ENCODE measurements around the gene CDH12.
"Not testable (repeated sequence)": the region's sequence is repeated elsewhere in the genome, so short reads cannot be mapped to it uniquely, and the experiment has no call there.

Gene CDH12

DNA sequence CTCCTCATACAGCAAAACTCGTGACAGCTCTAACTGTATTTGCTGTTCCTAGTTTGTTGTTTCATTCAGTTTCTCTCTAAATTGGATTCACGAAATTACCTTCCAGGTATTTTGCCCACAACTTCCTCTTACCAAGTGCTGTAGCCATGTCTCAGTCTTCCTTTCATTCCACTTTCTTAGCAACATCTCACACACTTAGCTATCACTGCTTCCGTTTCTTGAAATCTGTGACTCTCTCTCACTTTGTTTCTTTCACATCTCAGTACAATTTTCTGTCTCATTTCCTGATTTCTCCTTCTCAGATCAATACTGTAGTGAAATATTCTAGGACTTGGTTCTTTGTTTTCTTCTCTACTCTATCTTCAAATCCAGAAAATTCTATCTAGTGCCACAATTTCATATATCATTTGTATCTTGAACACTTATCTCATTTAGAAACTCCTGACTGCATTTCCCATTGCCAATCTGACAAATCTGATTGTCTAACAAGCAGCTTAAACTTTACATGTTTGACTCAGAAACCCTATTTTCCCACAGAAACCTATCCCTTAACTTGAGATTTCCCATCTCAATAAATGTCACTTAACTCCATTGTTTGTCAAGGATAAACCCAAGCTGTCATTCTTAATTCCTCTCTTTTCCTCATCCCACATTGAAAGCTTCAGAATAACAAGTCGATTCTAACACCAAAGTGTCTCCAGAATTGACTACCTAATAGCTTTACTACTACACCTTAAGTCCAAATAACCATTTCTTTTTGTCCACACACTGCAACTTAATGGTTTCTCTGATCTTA, 303.1 kb downstream of the CDH12 start:
- H3K36me3 ChIP-seq (ENCODE audit: control insufficient read depth, insufficient read depth, low read length), result no peaks in the 10 kb centered on the region
- no peaks in the 10 kb centered on the region for H3K27me3 ChIP-seq (ENCODE audit: control insufficient read depth, insufficient read depth, low read length, poor library complexity, severe bottlenecking)
- no peaks in the 10 kb centered on the region for H3K4me1 ChIP-seq (ENCODE audit: control insufficient read depth, insufficient read depth, low read length)
- no peak overlapping the region for H3K4me3 ChIP-seq (ENCODE audit: insufficient read depth, low read depth, low read length)
- no peak overlapping the region for H3K27ac ChIP-seq (ENCODE audit: insufficient read depth, low read depth, low read length, poor library complexity, severe bottlenecking)
- 86 to 92% methylated on average over 4 of the region's 4 CpGs for WGBS, 2 experiments
- no peaks in the 10 kb centered on the region for H3K9me3 ChIP-seq (ENCODE audit: control insufficient read depth, low read length)

DNA sequence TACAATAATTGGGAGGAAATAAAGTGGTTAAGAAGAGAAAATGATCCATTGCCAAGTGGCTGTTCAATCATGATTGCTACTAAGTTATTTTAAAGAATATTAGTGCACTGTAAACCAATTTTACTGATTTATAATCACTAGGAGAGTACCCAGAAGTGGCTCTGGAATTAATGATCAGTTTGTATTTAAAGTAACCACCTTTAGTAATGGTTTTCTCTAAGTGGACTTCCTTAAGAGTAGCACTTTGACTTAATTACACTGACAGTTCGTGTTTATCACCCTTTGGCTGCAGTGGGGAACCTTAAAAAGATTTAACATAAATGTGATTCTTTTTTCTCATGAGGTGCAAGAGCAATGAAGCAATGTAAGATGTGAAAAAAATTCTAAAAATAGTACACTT, 310.8 kb downstream of the CDH12 start:
- 86% methylated on average over 1 of the region's 1 CpG; no CpG with 5 or more reads in 1 of the 2 experiments for WGBS, 2 experiments
- Histone ChIP-seq H3K4me3 (ENCODE audit: insufficient read depth, low read depth, low read length) (no peak overlapping the region), H3K9me3 (ENCODE audit: control insufficient read depth, low read length) (no peaks in the 10 kb centered on the region), H3K36me3 (ENCODE audit: control insufficient read depth, insufficient read depth, low read length) (no peaks in the 10 kb centered on the region), H3K27me3 (ENCODE audit: control insufficient read depth, insufficient read depth, low read length, poor library complexity, severe bottlenecking) (no peaks in the 10 kb centered on the region), H3K4me1 (ENCODE audit: control insufficient read depth, insufficient read depth, low read length) (no peaks in the 10 kb centered on the region), H3K27ac (ENCODE audit: insufficient read depth, low read depth, low read length, poor library complexity, severe bottlenecking) (no peak overlapping the region)

DNA sequence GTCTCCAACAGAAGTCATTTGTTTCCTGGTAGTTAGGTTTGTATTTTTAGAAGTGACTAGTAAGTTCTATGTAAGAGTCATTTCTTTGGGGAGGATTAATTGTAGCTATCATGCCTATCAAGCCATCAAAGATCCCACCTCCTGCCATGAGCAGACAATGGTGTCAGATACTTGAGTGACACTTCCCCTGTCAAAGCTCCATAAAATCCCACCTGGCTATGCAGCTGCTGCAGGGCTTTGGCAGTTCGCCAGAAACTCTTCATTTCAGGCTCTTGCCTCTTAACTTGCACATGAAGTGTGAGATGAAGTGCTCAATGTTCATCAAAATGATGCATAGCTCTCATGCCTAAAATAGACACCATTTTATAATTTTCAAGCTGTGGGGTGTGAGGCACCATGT, 312.1 kb downstream of the CDH12 start:
- Histone ChIP-seq H3K27ac (ENCODE audit: insufficient read depth, low read depth, low read length, poor library complexity, severe bottlenecking) (no peak overlapping the region), H3K36me3 (ENCODE audit: control insufficient read depth, insufficient read depth, low read length) (no peaks in the 10 kb centered on the region), H3K4me1 (ENCODE audit: control insufficient read depth, insufficient read depth, low read length) (no peaks in the 10 kb centered on the region), H3K9me3 (ENCODE audit: control insufficient read depth, low read length) (no peaks in the 10 kb centered on the region), H3K27me3 (ENCODE audit: control insufficient read depth, insufficient read depth, low read length, poor library complexity, severe bottlenecking) (no peaks in the 10 kb centered on the region), H3K4me3 (ENCODE audit: insufficient read depth, low read depth, low read length) (no peak overlapping the region)
- 79 to 80% methylated on average over 1 of the region's 1 CpG for WGBS, 2 experiments

DNA sequence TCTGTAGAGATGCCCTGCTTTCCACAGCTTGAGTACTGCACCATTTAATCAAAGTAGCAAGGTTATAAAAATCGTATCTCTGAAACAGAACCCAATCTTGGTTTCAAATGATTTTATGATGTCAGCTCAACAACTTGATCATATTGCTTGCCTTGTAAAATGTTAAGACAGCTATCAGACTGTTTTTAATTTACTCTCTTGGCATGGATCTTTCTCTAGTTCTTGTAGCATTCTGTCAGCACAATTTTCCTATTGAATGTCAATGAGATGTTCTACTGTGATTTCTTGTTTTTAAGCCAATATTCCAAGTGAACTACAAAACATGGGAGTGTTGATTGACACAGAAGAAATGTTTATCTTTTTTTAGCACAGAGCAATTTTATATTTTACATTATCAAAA, 313.4 kb downstream of the CDH12 start:
- no peaks in the 10 kb centered on the region for H3K36me3 ChIP-seq (ENCODE audit: control insufficient read depth, insufficient read depth, low read length)
- H3K4me1 ChIP-seq (ENCODE audit: control insufficient read depth, insufficient read depth, low read length), result no peaks in the 10 kb centered on the region
- 81 to 93% methylated on average over 1 of the region's 1 CpG for WGBS, 2 experiments
- no peaks in the 10 kb centered on the region for H3K9me3 ChIP-seq (ENCODE audit: control insufficient read depth, low read length)
- no peak overlapping the region for H3K27ac ChIP-seq (ENCODE audit: insufficient read depth, low read depth, low read length, poor library complexity, severe bottlenecking)
- H3K27me3 ChIP-seq (ENCODE audit: control insufficient read depth, insufficient read depth, low read length, poor library complexity, severe bottlenecking), result no peaks in the 10 kb centered on the region
- no peak overlapping the region for H3K4me3 ChIP-seq (ENCODE audit: insufficient read depth, low read depth, low read length)

DNA sequence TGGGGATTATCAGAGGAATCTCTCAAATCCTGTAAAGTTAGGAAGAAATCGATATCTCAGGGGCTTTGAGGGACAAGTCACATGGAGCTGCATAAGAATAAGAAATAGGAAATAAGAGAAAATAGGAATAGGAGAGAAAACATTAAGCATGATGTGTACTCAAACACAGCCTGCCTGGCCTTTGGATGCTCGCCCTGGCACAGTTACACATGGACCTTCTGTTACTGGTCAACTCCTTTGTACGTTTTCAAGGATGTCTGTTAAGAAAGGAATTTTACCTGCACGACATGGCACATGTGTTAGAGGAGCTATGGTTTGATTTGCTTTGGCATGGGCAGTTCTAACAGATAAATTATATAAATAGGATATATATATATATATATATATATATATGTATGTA, 321.2 kb downstream of the CDH12 start:
- Histone ChIP-seq H3K36me3 (ENCODE audit: control insufficient read depth, insufficient read depth, low read length) (no peaks in the 10 kb centered on the region), H3K27me3 (ENCODE audit: control insufficient read depth, insufficient read depth, low read length, poor library complexity, severe bottlenecking) (no peaks in the 10 kb centered on the region), H3K27ac (ENCODE audit: insufficient read depth, low read depth, low read length, poor library complexity, severe bottlenecking) (no peak overlapping the region), H3K4me1 (ENCODE audit: control insufficient read depth, insufficient read depth, low read length) (no peaks in the 10 kb centered on the region), H3K4me3 (ENCODE audit: insufficient read depth, low read depth, low read length) (no peak overlapping the region), H3K9me3 (ENCODE audit: control insufficient read depth, low read length) (no peaks in the 10 kb centered on the region)
- 92 to 98% methylated on average over 4 of the region's 4 CpGs for WGBS, 2 experiments

DNA sequence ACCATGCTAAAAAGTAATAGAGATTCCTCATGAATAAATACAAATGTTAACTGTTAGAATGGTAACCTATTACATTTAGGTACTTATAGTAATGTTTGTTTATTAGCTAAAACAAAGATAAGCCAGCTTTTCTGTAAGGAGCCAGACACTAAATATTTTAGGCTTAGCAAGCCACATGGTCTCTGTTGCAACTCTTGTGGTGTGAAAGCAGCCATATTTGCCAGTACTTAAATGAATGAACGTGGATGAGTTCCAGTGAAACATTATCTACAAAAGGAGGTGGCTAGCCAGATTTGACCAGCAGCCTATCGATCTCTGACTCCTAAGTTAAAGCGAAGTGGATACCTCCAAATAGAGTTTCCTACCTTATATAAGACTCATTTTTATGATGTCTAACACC, 331.6 kb downstream of the CDH12 start:
- Histone ChIP-seq H3K36me3 (ENCODE audit: control insufficient read depth, insufficient read depth, low read length) (no peaks in the 10 kb centered on the region), H3K27ac (ENCODE audit: insufficient read depth, low read depth, low read length, poor library complexity, severe bottlenecking) (no peak overlapping the region), H3K4me1 (ENCODE audit: control insufficient read depth, insufficient read depth, low read length) (no peaks in the 10 kb centered on the region), H3K27me3 (ENCODE audit: control insufficient read depth, insufficient read depth, low read length, poor library complexity, severe bottlenecking) (no peaks in the 10 kb centered on the region), H3K4me3 (ENCODE audit: insufficient read depth, low read depth, low read length) (no peak overlapping the region), H3K9me3 (ENCODE audit: control insufficient read depth, low read length) (no peaks in the 10 kb centered on the region)
- WGBS, 2 experiments, result 90 to 92% methylated on average over 3 of the region's 3 CpGs

DNA sequence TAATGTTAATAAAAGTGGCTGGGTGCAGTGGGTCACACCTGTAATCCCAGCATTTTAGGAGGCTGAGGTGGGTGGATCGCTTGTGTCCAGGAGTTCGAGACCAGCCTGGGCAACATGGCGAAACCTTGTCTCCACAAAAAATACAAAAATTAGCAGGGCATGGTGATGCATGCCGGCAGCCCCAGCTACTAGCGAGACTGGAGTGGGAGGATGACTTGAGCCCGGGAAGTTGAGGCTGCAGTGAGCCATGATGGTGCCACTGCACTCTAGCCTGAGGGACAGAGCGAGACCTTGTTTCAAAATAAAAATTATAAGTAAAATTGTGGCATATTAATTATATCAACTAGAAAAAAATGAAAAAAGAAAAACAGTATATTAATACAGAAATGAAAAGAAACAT, 336.6 kb downstream of the CDH12 start:
- H3K9me3 ChIP-seq (ENCODE audit: control insufficient read depth, low read length); H3K36me3 ChIP-seq (ENCODE audit: control insufficient read depth, insufficient read depth, low read length); H3K4me1 ChIP-seq (ENCODE audit: control insufficient read depth, insufficient read depth, low read length); H3K27ac ChIP-seq (ENCODE audit: insufficient read depth, low read depth, low read length, poor library complexity, severe bottlenecking); H3K4me3 ChIP-seq (ENCODE audit: insufficient read depth, low read depth, low read length); H3K27me3 ChIP-seq (ENCODE audit: control insufficient read depth, insufficient read depth, low read length, poor library complexity, severe bottlenecking): not testable (repeated sequence)
- 85 to 96% methylated on average over 6 of the region's 7 CpGs for WGBS, 2 experiments

DNA sequence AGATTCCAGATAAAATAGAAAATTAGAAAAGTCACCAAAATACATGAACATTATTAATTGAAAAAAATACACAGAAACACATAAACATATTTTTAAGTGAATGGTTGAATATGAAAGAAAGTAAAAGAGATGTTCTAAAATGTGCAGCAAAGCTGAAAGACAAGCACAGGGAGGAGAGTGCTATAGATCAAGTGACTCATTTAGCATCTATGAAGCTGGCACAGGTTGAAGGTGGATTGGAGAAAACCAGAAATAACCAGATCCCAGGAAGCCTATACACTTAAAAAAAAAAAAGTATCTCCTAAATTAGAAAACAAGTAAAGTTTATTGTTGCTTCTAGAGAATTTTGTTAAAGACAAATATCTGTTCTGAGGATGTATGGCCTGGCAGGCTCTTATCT, 338.9 kb downstream of the CDH12 start:
- Histone ChIP-seq H3K36me3 (ENCODE audit: control insufficient read depth, insufficient read depth, low read length) (no peaks in the 10 kb centered on the region), H3K9me3 (ENCODE audit: control insufficient read depth, low read length) (no peaks in the 10 kb centered on the region), H3K27me3 (ENCODE audit: control insufficient read depth, insufficient read depth, low read length, poor library complexity, severe bottlenecking) (no peaks in the 10 kb centered on the region), H3K27ac (ENCODE audit: insufficient read depth, low read depth, low read length, poor library complexity, severe bottlenecking) (no peak overlapping the region), H3K4me1 (ENCODE audit: control insufficient read depth, insufficient read depth, low read length) (no peaks in the 10 kb centered on the region), H3K4me3 (ENCODE audit: insufficient read depth, low read depth, low read length) (no peak overlapping the region)

DNA sequence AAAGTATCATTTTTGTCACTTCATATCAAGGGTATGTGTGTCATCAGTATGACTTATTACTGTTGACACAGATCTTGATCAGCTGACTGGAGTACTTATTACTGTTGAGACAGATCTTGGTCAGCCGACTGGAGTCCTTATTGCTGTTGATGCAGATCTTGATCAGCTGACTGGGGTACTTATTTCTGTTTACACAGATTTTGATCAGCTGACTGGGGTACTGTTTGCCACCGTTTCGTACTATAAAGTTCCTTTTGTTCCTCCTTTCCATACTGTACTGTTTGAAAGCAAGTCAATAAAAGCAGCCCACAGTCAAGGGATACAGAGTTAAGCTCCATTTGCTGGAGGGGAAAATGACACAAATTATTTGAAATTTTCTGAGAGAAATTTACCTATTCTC, 347.3 kb downstream of the CDH12 start:
- H3K27ac ChIP-seq (ENCODE audit: insufficient read depth, low read depth, low read length, poor library complexity, severe bottlenecking), result no peak overlapping the region
- H3K4me3 ChIP-seq (ENCODE audit: insufficient read depth, low read depth, low read length), result no peak overlapping the region
- no peaks in the 10 kb centered on the region for H3K4me1 ChIP-seq (ENCODE audit: control insufficient read depth, insufficient read depth, low read length)
- no peaks in the 10 kb centered on the region for H3K27me3 ChIP-seq (ENCODE audit: control insufficient read depth, insufficient read depth, low read length, poor library complexity, severe bottlenecking)
- H3K36me3 ChIP-seq (ENCODE audit: control insufficient read depth, insufficient read depth, low read length), result no peaks in the 10 kb centered on the region
- WGBS, 2 experiments, result 62 to 63% methylated on average over 3 of the region's 3 CpGs
- no peaks in the 10 kb centered on the region for H3K9me3 ChIP-seq (ENCODE audit: control insufficient read depth, low read length)

DNA sequence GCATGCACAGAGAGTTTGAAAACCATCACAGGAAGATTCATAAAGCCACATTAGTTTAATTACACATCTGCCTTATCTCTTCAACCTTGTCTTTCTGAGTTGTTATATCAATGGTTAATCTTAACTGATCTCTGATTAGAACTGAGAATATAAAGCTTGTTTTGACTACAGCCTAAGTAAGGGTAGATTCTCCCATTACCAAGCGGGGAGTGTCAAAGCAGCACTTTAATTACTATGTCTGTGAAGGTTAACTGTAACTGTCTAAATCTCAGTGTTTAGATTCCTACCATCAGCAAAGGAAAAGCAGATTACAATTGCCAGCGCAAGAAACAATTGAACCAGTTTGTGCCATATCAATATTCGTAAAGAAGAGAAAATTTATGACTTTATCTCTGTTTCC, 348.7 kb downstream of the CDH12 start:
- H3K36me3 ChIP-seq (ENCODE audit: control insufficient read depth, insufficient read depth, low read length), result no peaks in the 10 kb centered on the region
- no peaks in the 10 kb centered on the region for H3K9me3 ChIP-seq (ENCODE audit: control insufficient read depth, low read length)
- H3K4me3 ChIP-seq (ENCODE audit: insufficient read depth, low read depth, low read length), result no peak overlapping the region
- H3K27me3 ChIP-seq (ENCODE audit: control insufficient read depth, insufficient read depth, low read length, poor library complexity, severe bottlenecking), result no peaks in the 10 kb centered on the region
- no peak overlapping the region for H3K27ac ChIP-seq (ENCODE audit: insufficient read depth, low read depth, low read length, poor library complexity, severe bottlenecking)
- WGBS, 2 experiments, result 96 to 97% methylated on average over 3 of the region's 3 CpGs
- no peaks in the 10 kb centered on the region for H3K4me1 ChIP-seq (ENCODE audit: control insufficient read depth, insufficient read depth, low read length)

DNA sequence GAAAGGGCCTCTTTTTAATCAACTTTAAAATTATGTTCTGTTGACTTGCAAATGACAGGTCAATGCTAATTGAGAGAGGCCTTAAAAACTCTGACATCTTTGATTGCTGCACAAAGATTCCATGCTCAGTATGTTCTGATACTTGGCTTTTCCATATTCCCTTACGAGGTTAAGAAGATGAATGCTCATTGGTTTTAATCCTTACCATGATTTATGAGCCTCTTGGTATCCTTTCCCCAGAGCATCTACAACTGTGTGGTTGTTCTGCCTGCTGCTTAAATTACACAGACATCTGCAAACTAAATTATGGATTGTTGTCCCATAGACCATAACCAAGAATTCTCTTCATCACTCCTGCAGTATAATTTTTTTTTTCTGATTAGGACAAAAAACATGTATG, 352.6 kb downstream of the CDH12 start:
- 88 to 96% methylated on average over 1 of the region's 1 CpG for WGBS, 2 experiments
- no peak overlapping the region for H3K27ac ChIP-seq (ENCODE audit: insufficient read depth, low read depth, low read length, poor library complexity, severe bottlenecking)
- H3K9me3 ChIP-seq (ENCODE audit: control insufficient read depth, low read length), result no peaks in the 10 kb centered on the region
- no peaks in the 10 kb centered on the region for H3K27me3 ChIP-seq (ENCODE audit: control insufficient read depth, insufficient read depth, low read length, poor library complexity, severe bottlenecking)
- no peaks in the 10 kb centered on the region for H3K36me3 ChIP-seq (ENCODE audit: control insufficient read depth, insufficient read depth, low read length)
- H3K4me3 ChIP-seq (ENCODE audit: insufficient read depth, low read depth, low read length), result no peak overlapping the region
- H3K4me1 ChIP-seq (ENCODE audit: control insufficient read depth, insufficient read depth, low read length), result no peaks in the 10 kb centered on the region

All from ectodermal cell (in vitro differentiated cells).